ENCODE results near the gene TSGA10IP.

The TSGA10IP gene

GRCh38 chr11:66008468-66009101 is 63.3 kb downstream of the TSGA10IP start:
- no peak for DNase-seq

All from CD4-positive, alpha-beta T cell treated with Interleukin-17A for 4 hours (primary cell).